Stimulated activated CD4-positive, alpha-beta T cell treated with anti-CD3 and anti-CD28 coated beads, TNF-alpha, amount 100 ng/mL, for 4 hours (primary cell): ENCODE results near the gene GNAI3.

Source experiments
- DNase-seq, 3 experiments: peaks; one replicate each; pipeline ENCODE4 v3.0.0-alpha.2; 2020; ENCODE audit warnings: low read depth in 3 of 3

GNAI3 gene

DNA sequence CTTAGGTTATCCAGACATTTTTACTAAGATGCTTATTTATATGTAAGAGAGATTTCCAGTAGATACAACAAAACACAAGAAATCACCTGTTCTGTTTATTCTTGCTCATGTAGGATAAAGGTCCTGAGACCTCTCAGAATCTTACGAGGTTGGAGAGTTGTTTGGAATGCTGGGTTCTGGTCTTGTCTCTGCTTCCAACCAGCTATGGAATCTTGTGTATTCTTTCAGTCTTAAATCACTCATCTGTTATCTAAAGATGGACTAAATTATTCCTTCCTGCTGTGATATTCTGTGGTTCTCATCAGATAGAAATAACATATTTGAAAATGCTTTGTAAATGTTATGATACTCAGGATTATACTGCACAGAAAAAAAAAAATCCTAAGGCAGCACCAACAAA lies 49.7 kb downstream of the GNAI3 start:
- DNase-seq: no peak

DNA sequence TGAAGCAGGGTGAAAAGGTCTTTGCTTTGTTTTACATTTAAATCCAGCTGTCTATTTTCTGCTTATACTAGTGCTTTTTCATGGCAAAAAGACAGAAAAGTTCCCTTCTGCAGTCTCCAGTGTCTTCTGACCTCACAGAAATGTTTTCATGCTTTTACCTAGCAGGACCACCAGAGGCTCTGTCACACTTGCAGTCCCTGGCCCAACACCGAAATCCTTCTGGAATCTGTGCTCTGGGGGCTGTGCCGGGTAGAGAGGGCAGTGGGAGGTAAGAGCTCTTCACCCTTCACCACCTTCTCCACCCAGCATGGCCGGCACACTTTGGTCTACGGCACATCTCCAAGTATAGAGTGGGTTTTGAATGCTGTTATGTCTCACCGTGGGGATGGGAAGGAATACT lies 50.2 kb downstream of the GNAI3 start:
- no peak for DNase-seq

DNA sequence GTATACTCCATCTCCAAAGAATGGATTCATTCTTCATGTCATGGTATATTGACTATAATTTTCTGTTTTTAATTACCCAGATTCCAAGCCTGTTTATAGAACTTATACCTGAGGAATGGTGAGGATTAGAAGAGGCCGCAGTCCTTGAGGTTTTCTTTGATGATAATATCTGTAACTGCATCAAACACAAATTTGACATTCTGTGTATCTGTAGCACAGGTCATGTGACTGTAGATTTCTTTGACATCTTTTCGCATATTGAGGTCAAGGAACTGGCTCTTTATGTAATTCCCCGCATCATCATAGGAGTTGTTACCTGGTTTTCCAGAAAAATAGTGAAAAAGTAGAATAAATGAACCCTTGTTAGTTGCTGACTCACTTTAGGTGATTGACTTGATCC lies 54.8 kb downstream of the GNAI3 start:
- DNase-seq: no peak

DNA sequence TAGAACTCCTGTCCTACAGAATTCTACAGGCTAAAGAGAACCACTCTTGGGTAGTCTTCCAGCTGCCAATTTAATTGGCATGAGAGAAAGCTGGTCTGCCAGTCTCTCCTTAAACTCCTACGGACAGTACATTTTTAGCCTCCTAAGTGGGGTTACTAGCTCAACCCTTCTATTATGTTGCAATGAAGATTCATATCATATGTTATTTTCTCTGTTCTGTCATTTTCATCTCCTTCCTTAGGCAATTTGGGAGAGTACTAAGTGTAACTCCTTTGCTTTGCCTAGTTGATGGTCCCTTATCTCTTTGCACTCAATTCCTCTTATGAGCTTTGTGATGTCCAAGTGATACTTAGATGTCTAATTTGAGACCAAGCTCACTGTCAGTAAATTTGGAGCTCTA lies 57.0 kb downstream of the GNAI3 start:
- DNase-seq: no peak

DNA sequence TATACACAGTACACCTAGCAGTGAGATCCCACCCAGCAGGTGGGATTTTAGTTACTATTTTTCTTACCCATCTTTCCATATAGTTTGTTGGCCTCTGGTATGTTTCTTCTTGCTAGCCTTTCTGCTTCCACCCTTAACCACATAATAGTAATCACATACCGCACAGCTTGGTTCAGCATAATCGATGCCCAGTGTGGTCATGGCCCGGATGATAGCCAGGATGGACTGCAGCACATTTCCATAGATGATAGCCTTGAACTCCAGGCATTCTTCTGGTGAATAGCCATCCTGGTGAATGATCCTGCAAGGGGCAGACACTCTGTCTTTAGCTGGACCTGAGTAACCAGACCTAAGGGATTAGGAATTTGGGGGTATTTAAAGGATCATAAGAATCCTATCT lies 61.5 kb downstream of the GNAI3 start:
- DNase-seq: no peak

DNA sequence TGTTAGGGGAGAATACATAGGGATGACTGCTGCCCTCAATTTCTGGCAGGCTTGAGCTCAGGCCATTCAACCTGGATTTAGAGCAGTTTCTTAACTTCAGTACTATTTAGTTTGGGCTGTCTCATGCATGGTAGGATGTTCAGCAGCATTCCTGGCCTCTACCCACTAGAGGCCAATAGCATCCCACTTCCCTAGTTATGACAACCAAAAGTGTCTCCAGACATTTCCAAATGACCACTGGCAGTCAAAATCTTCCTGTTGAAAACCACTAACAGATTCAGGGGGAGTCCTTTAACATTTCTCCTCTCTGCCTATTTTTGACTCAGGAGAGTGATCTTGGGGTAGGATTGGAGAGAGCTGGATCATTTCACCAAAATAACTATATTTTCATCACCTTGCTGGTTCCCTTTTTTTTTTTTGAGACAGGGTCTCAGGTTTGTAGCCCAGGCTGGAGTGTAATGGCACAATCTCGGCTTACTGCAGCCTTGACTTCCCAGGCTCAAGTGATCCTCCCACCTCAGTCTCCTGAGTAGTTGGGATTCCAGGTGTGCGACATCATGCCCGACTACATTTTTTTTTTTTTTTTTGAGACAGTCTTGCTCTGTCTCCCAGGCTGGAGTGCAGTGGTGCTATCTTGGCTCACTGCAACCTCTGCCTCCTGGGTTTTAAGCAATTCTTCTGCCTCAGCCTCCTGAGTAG lies 62.3 kb downstream of the GNAI3 start:
- no peak for DNase-seq

DNA sequence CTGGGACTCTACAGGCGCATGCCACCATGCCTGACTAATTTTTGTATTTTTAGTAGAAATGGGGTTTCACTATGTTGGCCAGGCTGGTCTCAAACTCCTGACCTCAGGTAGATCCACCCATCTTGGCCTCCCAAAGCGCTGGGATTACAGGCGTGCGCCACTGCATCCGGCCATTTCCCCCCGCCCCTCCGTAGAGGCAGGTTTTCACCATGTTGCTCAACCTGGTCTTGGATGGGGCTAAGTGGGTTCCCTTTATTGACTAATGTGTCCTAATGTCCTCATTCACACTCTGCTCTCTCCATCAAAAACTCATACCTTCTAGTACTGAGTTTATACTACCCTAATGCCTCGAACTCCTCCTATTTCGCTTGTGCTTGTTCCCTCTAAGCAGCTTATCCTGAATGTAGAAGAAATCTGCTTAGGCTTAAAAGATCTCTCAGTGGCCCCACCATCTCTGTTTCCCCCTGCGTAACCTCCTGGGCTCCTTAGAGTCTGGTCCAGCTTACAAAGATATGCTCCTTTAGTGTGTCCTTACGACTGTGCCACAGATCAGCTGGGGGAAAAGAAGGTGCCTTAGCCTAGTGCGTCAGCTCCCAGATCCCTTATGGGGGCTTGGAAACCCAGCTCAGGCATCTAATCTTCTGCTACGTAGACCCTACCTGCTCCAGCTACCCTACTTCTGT lies 63.0 kb downstream of the GNAI3 start:
- DNase-seq: no peak

DNA sequence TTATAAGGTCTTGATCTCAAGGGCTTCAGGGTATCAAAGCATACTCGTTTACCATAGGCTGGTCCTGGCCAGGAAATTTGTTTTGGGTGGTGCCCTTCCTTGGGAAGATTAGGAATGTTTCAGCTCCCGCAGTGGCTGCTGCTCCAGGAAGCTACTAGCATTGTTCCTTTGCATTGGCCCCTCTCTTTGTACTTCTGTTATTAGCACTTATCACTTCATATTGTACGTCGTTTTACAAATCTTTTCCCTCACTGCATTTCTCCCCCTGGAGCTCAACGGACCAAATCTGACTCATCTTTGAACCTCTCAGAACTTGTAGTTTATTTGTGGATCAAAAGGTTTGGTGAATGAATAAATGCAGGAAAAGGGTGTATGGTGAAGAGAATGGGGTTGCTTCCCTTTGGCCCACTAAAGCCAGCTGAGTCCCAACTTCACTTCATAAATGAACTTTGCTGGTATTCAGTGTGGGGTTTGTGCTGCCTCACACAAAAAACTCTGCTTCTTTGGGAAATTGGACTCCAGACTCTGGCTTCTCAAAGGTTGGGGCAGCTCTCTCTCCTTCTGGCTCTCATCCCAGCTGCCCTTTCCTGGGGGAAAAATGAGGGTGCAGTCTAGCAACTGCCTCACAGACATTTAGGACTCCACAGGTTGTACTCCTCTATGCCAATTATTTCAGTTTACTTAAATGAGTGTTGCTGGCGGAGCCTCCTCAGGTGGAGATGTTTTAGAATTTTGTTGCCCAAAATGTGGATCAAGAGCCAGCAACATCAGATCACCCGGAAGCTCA lies 65.1 kb downstream of the GNAI3 start:
- no peak for DNase-seq

DNA sequence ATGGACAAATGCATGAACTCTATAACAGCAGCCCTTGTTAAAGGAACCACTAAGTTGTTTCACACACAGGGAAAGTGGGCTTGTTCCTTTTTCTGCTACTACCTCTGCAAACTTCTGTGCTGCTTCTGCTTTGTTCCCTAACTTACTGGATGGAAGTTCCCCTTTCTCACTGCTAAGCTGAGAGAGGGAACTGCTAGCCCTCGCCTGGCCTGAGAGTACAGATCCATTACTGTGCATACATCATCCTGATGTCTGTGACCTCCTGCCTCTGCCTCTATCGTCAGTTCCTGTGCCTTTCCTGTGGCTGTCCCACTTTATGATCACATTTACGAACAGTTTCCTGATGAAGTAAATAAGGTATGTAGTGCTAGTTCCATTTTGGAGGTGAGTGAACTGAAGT lies 67.5 kb downstream of the GNAI3 start:
- DNase-seq: no peak

DNA sequence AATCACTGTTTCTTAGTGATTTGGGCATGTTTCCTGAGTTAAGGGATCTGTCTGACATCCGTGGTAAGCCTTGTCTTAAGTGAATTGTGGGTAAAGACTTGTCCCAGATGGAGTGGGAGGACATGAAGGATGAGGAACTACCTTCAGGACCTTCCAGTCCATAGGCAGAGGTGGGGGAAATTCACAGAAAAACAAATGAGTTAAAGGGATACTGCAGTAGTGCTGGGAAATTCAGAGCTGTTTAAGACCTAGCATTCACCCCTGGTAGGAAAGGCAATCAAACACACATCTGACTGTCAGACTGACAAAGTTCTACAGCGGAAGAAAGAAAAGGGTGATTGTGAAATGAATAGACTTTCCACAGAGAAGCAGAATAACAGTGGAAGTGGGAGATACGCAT lies 68.0 kb downstream of the GNAI3 start:
- no peak for DNase-seq

DNA sequence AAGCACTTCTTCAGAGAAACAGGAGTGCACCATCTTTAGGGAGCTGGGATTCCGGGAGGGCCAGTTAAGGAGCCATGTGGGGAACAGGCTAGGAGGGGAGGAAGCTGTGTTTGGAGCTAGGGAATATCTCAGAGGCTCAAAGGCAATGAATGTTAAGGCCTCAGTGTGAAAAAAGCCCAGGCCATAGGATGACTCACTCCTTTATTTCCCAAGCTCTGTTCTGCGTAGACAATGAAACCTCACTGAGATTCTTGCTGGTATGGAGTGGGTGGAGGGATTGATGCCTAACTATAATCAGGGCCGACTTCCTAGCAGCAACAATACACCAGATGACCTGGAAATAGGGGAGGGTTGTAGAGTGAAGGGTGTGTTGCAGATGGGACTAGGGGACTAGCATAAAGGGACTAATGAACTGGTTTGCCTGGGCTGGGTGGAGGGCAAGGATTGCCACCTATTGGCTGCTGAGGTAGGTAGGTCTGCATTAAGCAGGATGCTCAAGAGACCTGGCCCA lies 68.9 kb downstream of the GNAI3 start:
- no peak for DNase-seq

DNA sequence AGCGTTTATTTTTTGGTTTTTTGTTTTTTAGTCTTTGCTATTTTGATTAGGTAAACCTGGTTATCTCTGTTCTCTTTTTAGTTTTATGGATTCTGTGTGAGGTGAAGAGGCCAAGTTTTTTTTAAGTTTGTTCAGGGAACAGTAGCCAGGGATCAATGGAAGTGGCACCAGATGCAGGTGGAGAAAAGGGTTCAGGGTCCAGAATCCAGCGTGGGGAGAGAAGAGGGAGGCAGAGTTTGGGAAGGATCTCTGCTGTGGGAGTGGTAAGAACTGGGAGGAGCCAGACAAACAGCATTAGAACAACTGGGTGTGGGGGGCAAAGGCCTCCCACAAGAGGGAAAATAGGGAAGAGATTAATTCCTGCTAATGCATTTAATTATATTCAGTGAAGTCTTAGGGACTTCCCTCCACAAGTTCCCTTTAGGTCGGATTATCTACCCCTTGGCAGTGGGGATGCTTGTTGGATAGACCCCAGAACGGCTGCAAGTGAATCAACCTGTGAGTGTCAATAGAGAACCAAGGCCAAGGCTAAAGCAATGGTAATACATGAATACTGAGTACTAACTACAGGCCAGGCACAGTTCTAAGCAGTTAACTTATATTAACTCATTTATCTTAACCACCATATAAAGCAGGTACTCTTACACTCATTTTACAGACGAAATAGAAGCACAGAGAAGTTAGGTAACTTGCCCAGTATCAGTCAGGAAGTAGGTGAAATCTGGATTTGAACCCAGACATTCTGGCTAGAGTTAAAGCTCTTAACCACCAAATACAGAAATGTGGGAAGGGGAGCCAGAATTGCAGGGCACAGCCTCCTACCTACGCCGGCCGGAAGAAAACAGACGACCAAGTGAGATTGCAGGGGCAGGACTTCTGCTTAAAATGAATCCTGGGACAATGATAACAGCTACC lies 70.5 kb downstream of the GNAI3 start:
- DNase-seq: no peak

DNA sequence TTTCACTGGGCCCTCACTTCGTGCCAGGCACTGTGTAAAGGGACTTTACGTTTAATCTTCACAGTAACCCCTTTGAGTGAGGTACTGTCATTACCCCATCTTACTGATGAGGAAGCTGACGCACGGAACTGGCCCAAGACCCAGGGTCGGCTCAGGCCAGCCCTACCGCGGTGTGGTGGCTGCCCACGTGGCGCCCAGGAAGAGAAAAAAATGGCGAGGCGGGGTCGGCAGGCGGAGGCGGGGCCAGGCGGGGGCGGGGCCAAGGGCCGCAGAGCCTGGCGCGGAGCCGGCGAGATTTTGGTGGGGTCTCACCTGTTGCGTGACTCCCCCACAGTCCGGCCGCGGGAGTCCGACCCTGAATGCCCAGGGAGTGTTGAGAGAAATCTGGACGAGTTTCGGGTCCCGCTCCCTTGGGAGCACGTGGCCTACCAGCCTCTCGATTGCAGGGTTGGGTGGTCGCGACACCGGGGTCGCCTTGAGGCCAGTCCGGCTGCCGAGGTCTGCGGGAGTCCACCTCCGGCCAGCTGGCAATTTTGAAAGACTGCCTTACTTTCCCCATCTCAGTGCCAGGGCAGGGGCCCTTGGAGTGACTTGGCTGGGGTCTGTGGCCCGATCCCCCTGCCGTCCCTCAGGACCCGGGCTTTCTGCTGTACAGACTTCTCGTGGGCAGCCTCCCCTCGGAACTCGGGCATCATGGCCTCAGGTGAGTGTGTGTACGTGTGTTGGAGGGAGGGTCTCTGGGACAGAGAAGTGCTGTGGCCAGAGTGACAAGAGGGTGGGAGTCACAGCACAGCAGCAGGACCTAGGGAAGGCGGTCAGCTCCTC lies 71.4 kb downstream of the GNAI3 start, which contains the start of the genes AMPD2 and GNAT2:
AMPD2 (plus strand) TSS at position 262 of the 825 bp plus-strand sequence. CDS start 1,339 bp downstream, outside the sequence.
GNAT2 (minus strand) TSS at position 41 of the 825 bp plus-strand sequence. CDS start 6,746 bp downstream, outside the sequence.
- DNase-seq: peak; percentile 46 to 58 (median 55)

DNA sequence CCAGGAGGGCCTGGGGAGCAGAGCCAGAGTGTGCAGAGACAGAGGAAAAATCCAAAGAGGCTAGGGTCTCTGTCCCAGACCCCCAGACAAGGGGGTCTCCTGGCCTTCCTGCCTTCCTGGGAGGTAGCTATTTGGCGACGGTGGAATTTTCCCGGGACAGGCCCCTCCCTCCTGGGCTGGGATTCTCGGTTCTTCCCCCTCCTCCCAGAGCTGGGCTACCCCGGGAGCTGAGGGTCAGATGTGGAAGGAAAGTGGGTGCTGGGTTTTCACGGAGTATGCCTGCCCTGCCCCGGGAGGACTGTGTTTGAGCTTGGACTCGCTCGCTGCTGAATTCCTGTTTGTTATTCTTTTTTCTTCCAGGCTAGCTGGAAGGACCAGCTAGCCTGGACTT lies 72.0 kb downstream of the GNAI3 start:
- DNase-seq: no peak

DNA sequence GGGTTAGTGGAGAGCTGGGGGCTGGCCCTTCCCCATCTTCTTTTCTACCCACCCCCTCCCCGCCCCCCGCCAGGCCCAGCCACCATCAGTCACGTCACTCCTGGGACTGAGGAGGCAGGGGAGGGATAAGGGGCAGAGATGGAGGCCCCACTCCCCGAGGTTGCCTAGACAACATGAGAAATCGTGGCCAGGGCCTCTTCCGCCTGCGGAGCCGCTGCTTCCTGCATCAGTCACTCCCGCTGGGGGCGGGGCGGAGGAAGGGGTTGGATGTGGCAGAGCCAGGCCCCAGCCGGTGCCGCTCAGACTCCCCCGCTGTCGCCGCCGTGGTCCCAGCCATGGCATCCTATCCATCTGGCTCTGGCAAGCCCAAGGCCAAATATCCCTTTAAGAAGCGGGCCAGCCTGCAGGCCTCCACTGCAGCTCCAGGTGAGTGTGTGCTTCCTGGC lies 72.4 kb downstream of the GNAI3 start:
- peak; percentile 90 to 94 (median 91) for DNase-seq

DNA sequence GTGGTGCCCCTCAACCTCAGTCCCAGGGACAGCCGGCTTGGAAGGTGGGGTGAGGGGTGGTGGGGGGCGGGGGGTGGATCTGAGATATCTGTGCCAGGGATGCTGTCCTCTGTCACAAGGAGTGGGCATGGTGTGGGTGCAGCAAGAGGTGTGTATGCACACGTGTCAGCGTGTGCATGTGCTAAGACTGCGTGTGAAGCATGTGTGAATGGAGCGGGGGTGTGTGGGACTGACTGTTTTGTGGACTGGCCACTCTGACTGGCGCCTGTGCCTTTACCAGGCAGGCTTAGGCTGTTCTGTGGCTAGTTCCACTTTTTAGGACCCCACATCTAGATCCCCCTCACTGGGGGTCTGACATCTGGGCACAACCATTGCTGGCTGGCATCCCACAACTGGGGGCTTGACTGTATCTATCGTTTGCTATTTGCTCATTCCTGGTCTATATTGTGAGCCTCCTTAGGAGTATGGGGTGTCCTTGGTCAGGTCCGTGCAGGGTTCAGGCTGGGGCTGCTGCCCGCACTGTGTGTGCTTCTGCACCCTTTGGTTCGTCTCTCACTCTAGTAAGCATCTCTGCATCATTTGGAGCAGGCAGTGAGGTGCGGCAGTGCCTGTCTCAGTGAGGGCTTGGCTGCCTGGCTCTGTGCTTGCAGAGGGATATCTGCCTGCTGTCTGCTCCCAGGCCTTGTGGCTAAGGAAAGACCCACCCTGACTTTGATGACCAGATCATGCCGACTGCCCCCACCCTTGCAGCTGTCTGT lies 73.1 kb downstream of the GNAI3 start:
- DNase-seq: no peak

DNA sequence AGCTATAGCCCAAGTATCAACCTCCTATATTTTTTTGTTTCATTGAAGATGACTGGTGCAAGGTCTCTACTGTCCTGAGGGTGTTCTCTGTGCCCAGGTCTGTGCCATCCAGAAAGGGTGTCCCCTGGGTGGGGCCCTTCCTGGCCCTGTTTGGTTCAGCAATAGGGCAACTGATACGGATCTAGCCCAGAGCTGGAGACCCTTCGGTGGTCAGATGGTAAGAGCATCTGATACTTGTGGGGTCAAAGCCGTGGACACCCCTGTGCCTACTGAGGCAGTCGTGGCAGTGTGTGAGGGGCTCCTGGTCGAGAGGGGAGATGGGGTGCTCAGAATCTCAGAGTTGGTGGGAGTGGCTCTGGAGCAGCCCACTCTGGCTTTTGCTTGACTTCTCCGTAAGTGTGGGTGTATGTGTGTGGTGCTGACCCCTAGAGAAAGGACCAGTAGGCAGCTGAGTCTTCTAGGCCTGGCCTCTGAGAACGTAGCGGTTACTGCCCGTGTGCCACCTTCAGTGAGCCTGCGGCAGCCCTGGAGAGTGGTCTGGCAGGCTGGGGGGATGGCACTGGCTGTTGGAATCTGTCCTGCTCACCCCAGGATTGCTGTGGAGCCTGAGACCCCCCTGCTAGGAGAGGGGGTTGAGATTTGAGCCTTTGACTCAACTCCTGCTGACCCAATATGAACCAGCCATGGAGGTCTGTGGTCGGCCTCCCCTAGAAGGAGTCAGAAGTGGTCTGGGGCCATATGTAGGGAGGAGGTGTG lies 73.9 kb downstream of the GNAI3 start:
- no peak for DNase-seq

DNA sequence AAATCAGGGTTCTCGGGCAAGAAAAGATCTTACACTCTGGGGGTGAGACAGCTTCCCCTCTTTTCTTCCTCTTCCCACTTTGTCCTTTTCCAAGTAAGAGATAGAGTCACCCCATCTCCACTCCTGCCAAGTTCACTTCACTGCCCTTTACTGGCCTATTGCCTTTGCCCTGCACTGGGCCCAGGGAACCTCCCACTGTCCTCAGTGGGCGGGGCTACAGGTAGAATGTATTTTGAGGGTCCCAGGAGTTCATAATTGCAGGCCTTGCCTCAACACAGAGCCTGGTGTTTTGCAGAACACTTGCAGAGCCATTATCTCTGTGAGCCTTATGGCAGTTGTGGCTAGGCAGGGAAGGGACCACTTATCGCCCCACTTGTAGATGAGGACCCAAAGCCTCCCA lies 74.5 kb downstream of the GNAI3 start:
- DNase-seq: no peak
